CD4-positive, alpha-beta T cell treated with Interleukin-21 for 1 hour (primary cell): Measurements from ENCODE around the gene HPS4.

ENCODE experiments used
- DNase-seq: peaks from one replicate; pipeline ENCODE4 v3.0.0-alpha.2; 2020

Gene HPS4

GRCh38 chr22:26463101-26463661 lies 20.4 kb downstream of the HPS4 start:
- no peak for DNase-seq

GRCh38 chr22:26462641-26463040 lies 20.9 kb downstream of the HPS4 start:
- DNase-seq, result no peak

GRCh38 chr22:26462051-26462450 lies 21.5 kb downstream of the HPS4 start:
- DNase-seq, result no peak

- DNase-seq, result peak; percentile 25
These were observed 22.3 kb downstream of the HPS4 start for GRCh38 chr22:26461188-26461810.

GRCh38 chr22:26460202-26460601 lies 23.4 kb downstream of the HPS4 start:
- no peak for DNase-seq

- DNase-seq, result no peak
These were observed 25.8 kb downstream of the HPS4 start for GRCh38 chr22:26457661-26458272.

GRCh38 chr22:26453812-26454500 lies 29.6 kb downstream of the HPS4 start:
- DNase-seq, result no peak

GRCh38 chr22:26453216-26453615 lies 30.4 kb downstream of the HPS4 start:
- DNase-seq, result no peak

- DNase-seq, result no peak
These were observed 31.2 kb downstream of the HPS4 start for GRCh38 chr22:26452236-26453016.

GRCh38 chr22:26450453-26451185 lies 33.0 kb downstream of the HPS4 start:
- no peak for DNase-seq

- DNase-seq, result no peak
These were observed 34.6 kb downstream of the HPS4 start for GRCh38 chr22:26448941-26449340.

- DNase-seq, result no peak
These were observed 35.2 kb downstream of the HPS4 start for GRCh38 chr22:26448334-26448733.

- DNase-seq, result no peak
These were observed 35.8 kb downstream of the HPS4 start for GRCh38 chr22:26447584-26448329.

- no peak for DNase-seq
These were observed 36.6 kb downstream of the HPS4 start for GRCh38 chr22:26446808-26447515.

GRCh38 chr22:26445577-26446275 lies 37.9 kb downstream of the HPS4 start:
- no peak for DNase-seq

GRCh38 chr22:26444777-26445176 lies 38.8 kb downstream of the HPS4 start:
- no peak for DNase-seq

- no peak for DNase-seq
These were observed 39.5 kb downstream of the HPS4 start for GRCh38 chr22:26443901-26444690.

GRCh38 chr22:26442086-26442756 lies 41.4 kb downstream of the HPS4 start:
- DNase-seq, result no peak

GRCh38 chr22:26439559-26439958 lies 44.0 kb downstream of the HPS4 start:
- DNase-seq, result no peak
